Spleen (tissue), 11 donors: Measurements from ENCODE around the gene PCDHGA3. TPM values are rescaled to one million over a fixed set of nuclear protein-coding genes. Genes with fewer than 3 reads are reported as not detected.

ENCODE experiments used
- DNase-seq: peaks from one replicate; pipeline ENCODE4 v3.0.0-alpha.2; 2020
- H3K27ac ChIP-seq, 8 donors: fragments of 200-600 bp; sonication (generic) in 7 of 8; 1 replicate in 4 of 8; 2 replicates in 4 of 8; pipeline versions ENCODE4 v1.5.0 to v1.8.0; 2016 to 2021; ENCODE audit warnings: inconsistent platforms in 4 of 8, mild to moderate bottlenecking in 4 of 8, moderate library complexity in 1 of 8
- H3K27me3 ChIP-seq, 7 donors: fragments of 200-600 bp; sonication (generic) in 6 of 7; replicated peaks in 1 of 7; 1 replicate in 4 of 7; 2 replicates in 3 of 7; pipeline versions ENCODE4 v1.5.0 to v1.8.0; 2016 to 2021; ENCODE audit warnings: inconsistent platforms in 3 of 7, mild to moderate bottlenecking in 1 of 7
- H3K36me3 ChIP-seq, 6 donors: fragments of 200-600 bp; sonication (generic) in 5 of 6; 1 replicate in 4 of 6; 2 replicates in 2 of 6; pipeline versions ENCODE4 v1.5.0 to v1.8.0; 2016 to 2021; ENCODE audit warnings: inconsistent platforms in 2 of 6
- H3K4me1 ChIP-seq, 6 donors: fragments of 200-600 bp; sonication (generic) in 5 of 6; 1 replicate in 3 of 6; 2 replicates in 3 of 6; pipeline versions ENCODE4 v1.5.0 to v1.8.0; 2016 to 2021; ENCODE audit warnings: inconsistent platforms in 3 of 6
- H3K4me3 ChIP-seq, 8 donors: fragments of 200-600 bp; sonication (generic) in 7 of 8; 1 replicate in 4 of 8; 2 replicates in 4 of 8; pipeline versions ENCODE4 v1.5.0 to v1.8.0; 2016 to 2021; ENCODE audit warnings: inconsistent platforms in 4 of 8, mild to moderate bottlenecking in 4 of 8, moderate library complexity in 2 of 8
- H3K9me3 ChIP-seq, 8 donors: fragments of 200-600 bp; sonication (generic) in 7 of 8; 1 replicate in 4 of 8; 2 replicates in 4 of 8; pipeline versions ENCODE4 v1.5.0 to v1.8.0; 2016 to 2021; ENCODE audit warnings: inconsistent platforms in 4 of 8
- POLR2A ChIP-seq, 3 donors: fragments of 450-650 bp; IDR thresholded peaks; one replicate each; pipeline ENCODE4 v1.5.1; 2017; ENCODE audit warnings: antibody characterized with exemption in 3 of 3, mild to moderate bottlenecking in 1 of 3
- POLR2AphosphoS5 ChIP-seq, 3 donors: sonication (generic); formaldehyde crosslinking; IDR thresholded peaks; one replicate each; pipeline ENCODE4 v1.5.1; 2017; ENCODE audit warnings: antibody characterized with exemption in 3 of 3
- WGBS, 5 donors: extraction: QIAGEN DNeasy Blood & Tissue Kit in 3 of 5; methylation state at CpG; one replicate each; pipeline versions ENCODE4 v1.1.5 to v1.1.7; 2013 to 2018; 5-methylcytosine and 5-hydroxymethylcytosine counted together
- intact Hi-C: fragments of 100-400 bp; cut with DNase I; formaldehyde crosslinking; loops from one replicate; pipeline ENCODE4 v1.15.0; 2023; ENCODE audit warnings: low total_unique reads
- polyA plus RNA-seq, 3 donors: library from polyadenylated mRNA; stranded (reverse); fragments of 200-250 nt; gene quantifications; one replicate each; pipeline ENCODE4 v1.2.1, GENCODE V29; 2013
- total RNA-seq, 7 donors: library from RNA; depleted of rRNA in 3 of 7; stranded (reverse); fragments of >200 nt in 3 of 7; fragmentation: NEBNext Ultra II Directional in 4 of 7; extraction: Animal tissue kit (Norgen Biotek cat#: 25700) in 4 of 7; gene quantifications; one replicate each; pipeline versions ENCODE4 v1.1.0 to v1.2.1, GENCODE V29; 2016 to 2021
- TF ChIP-seq, protein P1 (sequence below), 11 experiments: fragments of 200-600 bp in 7 of 11; fragments of 450-650 bp in 4 of 11; sonication (generic) in 4 of 11; IDR thresholded peaks in 8 of 11; conservative IDR thresholded peaks in 3 of 11; 1 replicate in 7 of 11; 2 replicates in 4 of 11; pipeline versions ENCODE4 v1.4.0 to v1.8.0; 2016 to 2021; ENCODE audit warnings: antibody characterized with exemption in 11 of 11, inconsistent platforms in 4 of 11, mild to moderate bottlenecking in 1 of 11
- donor health status: healthy with polysubstance abuse.
- donor health status: DM: no; HTN: no; CAD: no; lungs with moderate emphysema.
- donor health status: DM: no; HTN: no; CAD: no.
- donor health status: Bipolar disorder and iron deficiency.
- donor health status: healthy.
- donor health status: DM: no; HTN: no; CAD: no.
- donor health status: DM: yes; HTN: yes; CAD: no.

PCDHGA3 gene
- total and polyA plus RNA-seq, 10 donors = 0.22 to 4.4 (median 2.0) TPM; not detected in 2

DNA sequence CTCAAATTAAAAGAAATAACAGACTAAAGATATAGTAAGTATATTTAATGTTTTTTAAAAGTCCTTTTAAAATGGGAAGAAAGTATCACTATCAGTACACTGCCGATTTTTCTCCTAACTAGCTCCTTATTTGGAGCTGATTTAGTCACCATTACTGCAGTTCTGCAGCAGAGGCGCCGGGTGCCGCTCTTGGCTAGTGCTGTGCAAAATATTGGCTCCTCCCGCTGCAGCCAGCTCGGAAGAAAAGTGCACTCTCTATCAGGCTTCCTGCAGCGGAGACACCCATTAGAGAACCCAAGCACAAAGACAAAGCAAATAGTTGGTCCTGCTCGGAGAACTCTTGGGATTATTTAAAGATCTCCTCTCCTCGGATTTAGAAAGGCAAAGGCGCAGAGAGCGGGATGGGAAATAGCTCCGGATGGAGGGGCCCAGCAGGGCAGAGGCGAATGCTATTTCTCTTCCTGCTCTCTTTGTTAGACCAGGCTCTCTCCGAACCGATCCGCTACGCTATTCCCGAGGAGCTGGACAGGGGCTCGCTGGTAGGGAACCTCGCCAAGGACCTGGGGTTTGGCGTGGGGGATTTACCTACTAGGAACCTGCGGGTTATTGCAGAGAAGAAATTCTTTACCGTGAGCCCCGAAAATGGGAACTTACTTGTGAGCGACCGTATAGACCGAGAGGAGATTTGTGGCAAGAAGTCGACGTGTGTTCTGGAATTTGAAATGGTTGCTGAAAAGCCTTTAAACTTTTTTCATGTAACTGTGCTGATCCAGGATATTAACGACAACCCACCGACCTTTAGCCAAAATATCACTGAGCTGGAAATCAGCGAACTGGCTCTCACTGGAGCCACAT is 26.6 kb downstream of the PCDHGA3 start, which contains the start of gene PCDHGB3:
Gene PCDHGB3, plus strand, starts transcription at position 249 of the 855 bp plus-strand sequence. Its CDS starts 153 bp downstream, at position 402.
- no peak for DNase-seq
- WGBS, 5 donors = 12 to 23% (median 17%) methylated on average over 32 of the region's 32 CpGs
- no peak within 1 kb of the TSS for H3K27ac ChIP-seq
- no peaks in the 10 kb centered on the region for H3K36me3 ChIP-seq
- H3K27me3 ChIP-seq = peaks cover 0 to 97% (median 21%) of the 10 kb centered on the region in 7 donors
- H3K9me3 ChIP-seq = peaks cover 0 to 100% (median 97%) of the 10 kb centered on the region in 8 donors
- peak within 1 kb of the TSS in 5 of 8 donors; percentile 15 to 61 (median 23) for H3K4me3 ChIP-seq
- no peaks in the 10 kb centered on the region for H3K4me1 ChIP-seq
- intact Hi-C loops = no loop called here
- TF ChIP-seq POLR2A (IDR thresholded peaks at IDR 0.05) = no peak
- TF ChIP-seq, protein P1, sequence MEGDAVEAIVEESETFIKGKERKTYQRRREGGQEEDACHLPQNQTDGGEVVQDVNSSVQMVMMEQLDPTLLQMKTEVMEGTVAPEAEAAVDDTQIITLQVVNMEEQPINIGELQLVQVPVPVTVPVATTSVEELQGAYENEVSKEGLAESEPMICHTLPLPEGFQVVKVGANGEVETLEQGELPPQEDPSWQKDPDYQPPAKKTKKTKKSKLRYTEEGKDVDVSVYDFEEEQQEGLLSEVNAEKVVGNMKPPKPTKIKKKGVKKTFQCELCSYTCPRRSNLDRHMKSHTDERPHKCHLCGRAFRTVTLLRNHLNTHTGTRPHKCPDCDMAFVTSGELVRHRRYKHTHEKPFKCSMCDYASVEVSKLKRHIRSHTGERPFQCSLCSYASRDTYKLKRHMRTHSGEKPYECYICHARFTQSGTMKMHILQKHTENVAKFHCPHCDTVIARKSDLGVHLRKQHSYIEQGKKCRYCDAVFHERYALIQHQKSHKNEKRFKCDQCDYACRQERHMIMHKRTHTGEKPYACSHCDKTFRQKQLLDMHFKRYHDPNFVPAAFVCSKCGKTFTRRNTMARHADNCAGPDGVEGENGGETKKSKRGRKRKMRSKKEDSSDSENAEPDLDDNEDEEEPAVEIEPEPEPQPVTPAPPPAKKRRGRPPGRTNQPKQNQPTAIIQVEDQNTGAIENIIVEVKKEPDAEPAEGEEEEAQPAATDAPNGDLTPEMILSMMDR (IDR thresholded peaks at IDR 0.05 in 8 of 11, conservative IDR thresholded peaks at IDR 0.05 in 3 of 11) = peak in 3 of 11 experiments; percentile 10 to 30 (median 21)

DNA sequence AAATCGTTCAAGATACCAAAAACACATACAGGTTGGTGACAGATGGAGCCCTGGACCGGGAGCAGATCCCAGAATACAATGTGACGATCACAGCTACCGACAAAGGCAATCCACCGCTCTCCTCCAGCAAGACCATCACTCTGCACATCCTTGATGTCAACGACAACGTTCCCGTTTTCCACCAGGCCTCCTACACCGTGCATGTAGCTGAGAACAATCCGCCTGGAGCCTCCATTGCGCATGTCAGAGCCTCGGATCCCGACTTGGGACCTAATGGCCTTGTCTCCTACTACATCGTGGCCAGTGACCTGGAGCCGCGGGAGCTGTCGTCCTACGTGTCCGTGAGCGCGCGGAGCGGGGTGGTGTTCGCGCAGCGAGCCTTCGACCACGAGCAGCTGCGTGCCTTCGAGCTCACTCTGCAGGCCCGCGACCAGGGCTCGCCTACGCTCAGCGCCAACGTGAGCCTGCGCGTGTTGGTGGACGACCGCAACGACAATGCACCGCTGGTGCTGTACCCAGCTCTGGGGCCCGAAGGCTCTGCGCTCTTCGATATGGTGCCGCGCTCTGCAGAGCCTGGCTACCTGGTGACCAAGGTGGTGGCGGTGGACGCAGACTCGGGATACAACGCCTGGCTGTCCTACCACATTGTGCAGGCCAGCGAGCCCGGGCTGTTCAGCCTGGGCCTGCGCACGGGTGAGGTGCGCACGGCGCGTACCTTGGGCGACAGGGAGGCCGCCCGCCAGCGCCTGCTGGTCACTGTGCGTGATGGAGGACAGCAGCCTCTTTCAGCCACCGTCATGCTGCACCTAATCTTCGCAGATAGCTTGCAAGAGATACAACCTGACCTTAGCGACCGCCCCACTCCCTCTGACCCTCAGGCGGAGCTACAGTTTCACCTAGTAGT is 28.2 kb downstream of the PCDHGA3 start:
- Histone ChIP-seq H3K36me3 (no peaks in the 10 kb centered on the region), H3K9me3 (peaks cover 0 to 100% (median 96%) of the 10 kb centered on the region in 8 donors), H3K27me3 (peaks cover 0 to 92% (median 14%) of the 10 kb centered on the region in 7 donors), H3K4me3 (peak overlapping the region in 1 of 8 donors; percentile 17), H3K4me1 (no peaks in the 10 kb centered on the region), H3K27ac (no peak overlapping the region)
- 28 to 44% (median 37%) methylated on average over 23 to 69 of the region's 69 CpGs for WGBS, 5 donors
- intact Hi-C loops = no loop called here
- TF ChIP-seq POLR2A (IDR thresholded peaks at IDR 0.05) = no peak
- TF ChIP-seq, protein P1 (IDR thresholded peaks at IDR 0.05 in 8 of 11, conservative IDR thresholded peaks at IDR 0.05 in 3 of 11) = no peak
- no peak for TF ChIP-seq POLR2AphosphoS5 (IDR thresholded peaks at IDR 0.05)
- DNase-seq = no peak

DNA sequence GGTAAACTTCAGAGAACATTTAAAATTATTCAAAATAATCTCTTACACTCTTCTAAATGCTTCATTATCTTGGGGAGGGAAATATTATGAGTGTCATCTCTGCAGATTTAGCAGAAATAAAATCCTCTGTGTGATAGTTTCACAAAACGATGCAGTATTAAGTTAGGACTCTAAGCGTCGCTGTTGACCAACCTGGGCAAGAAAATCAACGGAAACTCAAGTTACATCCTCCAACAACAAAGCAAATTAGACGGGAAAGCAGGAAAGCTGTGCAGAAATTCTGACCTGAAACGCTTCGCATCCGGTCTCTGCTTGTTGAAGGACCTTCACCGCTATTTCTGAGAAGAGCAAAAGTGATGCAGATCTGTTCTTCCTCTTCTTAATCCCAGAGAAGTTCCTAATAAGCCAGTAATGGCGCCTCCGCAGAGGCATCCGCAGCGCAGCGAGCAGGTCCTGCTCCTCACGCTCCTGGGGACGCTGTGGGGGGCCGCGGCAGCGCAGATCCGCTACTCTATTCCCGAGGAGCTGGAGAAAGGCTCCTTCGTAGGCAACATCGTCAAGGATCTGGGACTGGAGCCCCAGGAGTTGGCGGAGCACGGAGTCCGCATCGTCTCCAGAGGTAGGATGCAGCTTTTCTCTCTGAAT is 30.2 kb downstream of the PCDHGA3 start, which contains the start of gene PCDHGA6:
Gene PCDHGA6, plus strand, starts transcription at position 219 of the 645 bp plus-strand sequence. Its CDS starts 193 bp downstream, at position 412.
- TF ChIP-seq, protein P1 (IDR thresholded peaks at IDR 0.05 in 8 of 11, conservative IDR thresholded peaks at IDR 0.05 in 3 of 11) = peak in 4 of 11 experiments; percentile 11 to 32 (median 18)
- TF ChIP-seq POLR2A (IDR thresholded peaks at IDR 0.05) = no peak
- Histone ChIP-seq H3K4me3 (peak within 1 kb of the TSS in 2 of 8 donors; percentile 25 to 55), H3K27me3 (peaks cover 0 to 87% (median 10%) of the 10 kb centered on the region in 7 donors), H3K9me3 (peaks cover 0 to 100% (median 98%) of the 10 kb centered on the region in 8 donors), H3K4me1 (no peaks in the 10 kb centered on the region), H3K27ac (no peak within 1 kb of the TSS), H3K36me3 (no peaks in the 10 kb centered on the region)
- WGBS, 5 donors = 21 to 31% (median 23%) methylated on average over 19 to 27 of the region's 27 CpGs
- DNase-seq = no peak
- intact Hi-C loops = no loop called here
